Epithelial cell of proximal tubule (primary cell): ENCODE data around the gene IGFALS. TPM values are rescaled to one million over a fixed set of nuclear protein-coding genes. Genes with fewer than 3 reads are reported as not detected.

ENCODE experiments used
- DNase-seq: peaks from one replicate; pipeline ENCODE4 v3.0.0-alpha.2; 2011; ENCODE audit warnings: low read depth
- H3K4me3 ChIP-seq: 2 replicates; pipeline ENCODE4 v1.5.1; 2011; ENCODE audit warnings: low read depth, mild to moderate bottlenecking, low read length
- CTCF ChIP-seq: conservative IDR thresholded peaks from 2 replicates; pipeline ENCODE4 v1.5.1; 2012; ENCODE audit warnings: low read depth, mild to moderate bottlenecking, low read length
- total RNA-seq: library from RNA; depleted of rRNA; stranded (reverse); fragments of >200 nt; gene quantifications from 2 replicates; pipeline ENCODE4 v1.2.3, GENCODE V29; 2015

Gene IGFALS
- total RNA-seq, 1 donor from 2014 or later: 2.6 TPM

DNA sequence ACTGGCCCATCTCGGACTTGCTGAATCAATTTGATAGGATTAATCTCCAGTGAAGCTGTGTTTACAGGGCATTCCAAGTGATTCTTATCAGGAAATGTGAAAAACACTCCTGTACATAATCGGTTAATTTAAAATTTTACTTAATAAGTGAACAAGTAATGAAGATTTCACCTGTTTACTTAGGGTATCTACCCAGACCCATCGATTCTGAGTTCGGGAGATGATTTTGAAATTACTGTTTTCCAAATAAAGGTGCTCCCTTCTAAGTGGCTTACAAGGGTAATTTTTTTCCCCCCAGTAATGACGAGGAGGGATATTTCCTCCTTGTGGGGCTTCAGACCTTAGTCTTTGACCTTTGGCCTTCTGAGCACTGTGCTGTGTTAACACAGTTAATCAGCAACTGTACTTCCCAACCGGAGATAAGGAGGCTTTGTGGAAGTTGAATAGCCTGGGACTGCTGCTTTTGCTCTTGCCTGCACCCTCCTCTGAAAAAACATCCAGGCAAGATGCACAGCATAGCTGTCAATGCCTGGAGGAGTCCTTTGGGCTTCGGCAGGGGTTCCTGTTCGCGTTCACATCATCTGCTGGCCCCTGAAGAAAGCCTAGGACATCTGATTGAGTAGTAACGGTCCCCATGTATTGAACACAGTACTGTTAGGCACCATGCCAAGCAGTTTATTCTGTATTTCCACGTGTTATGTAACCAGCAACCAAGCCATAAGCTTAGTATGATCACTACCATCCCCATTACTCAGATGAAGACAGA, 35.3 kb upstream of the IGFALS start:
- peak overlapping the region; percentile 84 for H3K4me3 ChIP-seq
- TF ChIP-seq CTCF: no peak
- DNase-seq: peak; percentile 48

DNA sequence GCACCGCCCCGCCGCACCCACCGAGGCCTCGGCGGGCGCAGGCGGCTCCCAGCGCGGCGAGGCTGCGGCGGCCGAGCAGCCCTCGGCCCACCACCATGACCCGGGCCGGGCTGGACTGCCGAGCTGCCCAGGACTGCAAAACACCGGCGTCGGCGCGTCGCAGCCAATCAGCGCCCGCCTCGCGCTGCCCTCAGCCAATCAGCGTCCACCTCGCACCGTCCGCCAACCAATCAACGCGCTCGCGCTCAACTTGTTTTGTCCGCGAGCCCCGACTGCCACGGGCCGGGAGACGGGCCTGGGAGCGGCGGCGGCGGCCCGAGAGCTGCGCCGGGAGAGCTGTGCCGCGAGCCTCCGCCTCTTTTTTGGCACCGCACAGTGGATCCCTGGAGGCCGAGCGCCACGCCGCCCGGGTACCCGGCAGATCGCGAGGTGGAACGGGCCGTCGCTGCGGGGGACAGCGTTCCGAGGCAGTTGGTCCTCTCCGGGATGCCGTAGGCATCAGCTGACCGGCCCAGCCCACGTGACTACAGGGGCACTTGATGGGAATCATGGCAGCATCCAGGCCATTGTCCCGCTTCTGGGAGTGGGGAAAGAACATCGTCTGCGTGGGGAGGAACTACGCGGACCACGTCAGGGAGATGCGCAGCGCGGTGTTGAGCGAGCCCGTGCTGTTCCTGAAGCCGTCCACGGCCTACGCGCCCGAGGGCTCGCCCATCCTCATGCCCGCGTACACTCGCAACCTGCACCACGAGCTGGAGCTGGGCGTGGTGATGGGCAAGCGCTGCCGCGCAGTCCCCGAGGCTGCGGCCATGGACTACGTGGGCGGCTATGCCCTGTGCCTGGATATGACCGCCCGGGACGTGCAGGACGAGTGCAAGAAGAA, 33.4 kb upstream of the IGFALS start, which contains the start of the genes FAHD1 and HAGH:
Gene FAHD1 (plus strand): TSS at position 516 of the 883 bp plus-strand sequence. CDS start 33 bp downstream, at position 549.
Gene HAGH (minus strand): TSS at position 135 of the 883 bp plus-strand sequence. CDS start 38 bp downstream, at position 97.
- H3K4me3 ChIP-seq: peak within 1 kb of the TSS; percentile 84
- DNase-seq: peak; percentile 56
- TF ChIP-seq CTCF: no peak

DNA sequence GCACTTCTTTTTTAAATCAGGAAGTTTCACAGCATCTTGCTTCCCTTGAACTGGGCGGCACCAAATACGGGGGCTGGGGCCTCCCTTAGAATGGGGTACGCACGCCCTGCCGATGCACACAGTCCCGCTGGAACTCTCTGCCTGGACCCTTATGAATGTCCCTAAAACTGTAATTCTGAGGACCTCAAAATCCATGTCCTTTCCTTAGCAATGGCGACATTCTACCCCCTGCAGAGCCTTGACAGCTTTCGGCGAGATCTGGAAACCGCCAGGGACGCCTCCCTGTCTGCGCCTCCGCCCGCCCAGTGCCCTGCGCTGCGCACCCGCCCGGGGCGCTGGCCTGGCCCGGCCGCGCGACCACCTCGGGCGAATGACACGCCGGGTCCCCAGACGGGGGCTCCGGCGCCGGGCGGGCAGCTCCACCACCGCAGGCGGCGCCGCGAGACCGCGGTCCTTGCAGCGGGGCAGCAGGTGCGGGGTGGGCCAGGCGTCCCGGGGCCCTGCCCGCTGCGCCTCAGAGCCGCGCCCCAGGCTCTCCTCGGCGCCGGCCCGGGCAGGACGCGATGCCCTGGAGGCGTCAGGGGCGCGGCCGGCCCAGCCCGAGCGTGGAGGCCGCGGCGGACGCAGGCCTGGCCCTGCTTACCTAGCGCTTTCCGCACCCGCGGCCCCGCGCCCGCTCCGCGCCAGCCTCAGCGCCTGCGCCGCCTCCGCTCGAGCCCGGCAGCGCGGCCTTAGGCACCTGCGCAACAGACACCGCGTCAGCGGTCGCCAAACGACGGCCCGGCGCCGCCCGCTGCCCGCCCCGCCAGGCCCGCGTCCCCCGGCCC, 32.6 kb upstream of the IGFALS start:
- no peak for TF ChIP-seq CTCF
- H3K4me3 ChIP-seq: peak overlapping the region; percentile 84
- no peak for DNase-seq

- TF ChIP-seq CTCF: no peak
- no peak for DNase-seq
- H3K4me3 ChIP-seq: peak overlapping the region; percentile 84
Measured at GRCh38 chr16:1825381-1825863, 31.9 kb upstream of the IGFALS start.

- H3K4me3 ChIP-seq: no peak overlapping the region
- peak; percentile 59 for TF ChIP-seq CTCF
- DNase-seq: no peak
Measured at GRCh38 chr16:1823821-1824220, 30.3 kb upstream of the IGFALS start.

DNA sequence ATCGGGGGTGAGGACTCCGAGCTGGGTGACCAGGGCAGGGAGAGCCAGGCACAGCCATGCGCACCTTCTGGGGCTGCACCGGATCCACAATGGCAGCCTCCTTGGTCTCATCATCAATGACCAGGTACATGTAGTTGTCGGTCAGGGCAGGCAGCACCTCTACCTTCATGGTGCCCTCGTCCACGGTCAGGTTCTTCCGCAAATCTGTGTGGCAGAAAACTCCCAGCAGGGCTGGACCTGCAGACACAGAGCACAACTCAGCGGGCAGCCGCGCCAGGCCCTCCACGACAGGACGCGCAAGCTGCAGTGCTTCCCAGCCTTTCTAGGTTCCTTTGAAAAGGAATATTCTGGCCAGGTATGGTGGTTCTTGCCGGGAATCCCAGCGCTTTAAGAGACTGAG, 29.3 kb upstream of the IGFALS start:
- DNase-seq: no peak
- H3K4me3 ChIP-seq: no peak overlapping the region
- no peak for TF ChIP-seq CTCF
